Parathyroid adenoma (tissue), 2 donors: ENCODE results near the gene SRGAP3.

Source experiments
- H2AFZ ChIP-seq: fragments of 300-600 bp; sonication (generic); one replicate; pipeline ENCODE4 v1.7.0; 2017; ENCODE audit warnings: antibody characterized with exemption, mild to moderate bottlenecking
- H3K27ac ChIP-seq: fragments of 300-600 bp; sonication (generic); one replicate; pipeline ENCODE4 v1.7.0; 2017
- H3K27me3 ChIP-seq: fragments of 300-600 bp; sonication (generic); one replicate; pipeline ENCODE4 v1.7.0; 2017; ENCODE audit warnings: low read length; ENCODE audit not compliant: control insufficient read depth, insufficient read depth
- H3K36me3 ChIP-seq: fragments of 300-600 bp; sonication (generic); one replicate; pipeline ENCODE4 v1.7.0; 2017; ENCODE audit warnings: low read length; ENCODE audit not compliant: control insufficient read depth, insufficient read depth
- H3K4me1 ChIP-seq: fragments of 300-600 bp; sonication (generic); one replicate; pipeline ENCODE4 v1.7.0; 2017; ENCODE audit warnings: control low read depth
- H3K4me2 ChIP-seq: fragments of 300-600 bp; sonication (generic); one replicate; pipeline ENCODE4 v1.7.0; 2017; ENCODE audit warnings: low read length
- H3K4me3 ChIP-seq: fragments of 300-600 bp; sonication (generic); one replicate; pipeline ENCODE4 v1.7.0; 2017; ENCODE audit warnings: low read depth, low read length
- H3K79me2 ChIP-seq: fragments of 300-600 bp; sonication (generic); one replicate; pipeline ENCODE4 v1.7.0; 2017; ENCODE audit warnings: control low read depth
- H3K9ac ChIP-seq: fragments of 300-600 bp; sonication (generic); one replicate; pipeline ENCODE4 v1.7.0; 2017; ENCODE audit warnings: mild to moderate bottlenecking
- H3K9me3 ChIP-seq: fragments of 300-600 bp; sonication (generic); one replicate; pipeline ENCODE4 v1.7.0; 2017; ENCODE audit warnings: low read length; ENCODE audit not compliant: control insufficient read depth
- TF ChIP-seq, protein P1 (sequence below): fragments of 300-600 bp; sonication (generic); IDR thresholded peaks from one replicate; pipeline ENCODE4 v1.7.0; 2017; ENCODE audit warnings: antibody characterized with exemption, mild to moderate bottlenecking
- donor health status: primary hyperparathyroidism.

The SRGAP3 gene

DNA sequence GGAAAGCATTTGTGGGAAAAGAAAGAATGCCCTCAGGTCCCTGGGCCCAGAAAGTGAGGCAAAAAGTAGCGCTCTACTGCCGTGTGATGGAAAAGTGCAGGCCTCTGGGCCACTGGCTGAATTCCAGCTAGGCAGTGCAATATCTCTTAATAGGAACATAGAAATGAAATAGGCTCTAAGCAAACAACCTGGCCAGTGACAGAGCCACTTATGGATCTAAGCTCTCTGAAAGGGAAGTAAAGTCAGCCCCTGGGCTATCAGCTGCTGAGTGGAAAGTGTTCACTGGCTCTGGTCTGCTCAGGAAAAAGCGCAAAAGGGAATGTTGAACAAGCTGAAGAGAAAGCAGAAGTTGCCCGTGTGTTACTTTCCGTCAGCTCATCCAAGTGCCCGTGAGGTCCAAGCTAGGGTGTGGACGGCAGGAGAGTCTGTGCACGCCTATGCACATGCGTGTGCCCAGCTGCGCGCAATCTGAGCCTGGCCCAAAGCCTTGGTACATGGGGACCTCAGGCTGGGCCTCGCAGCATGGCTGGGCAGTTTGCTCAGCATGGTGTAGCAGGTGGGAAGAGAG is 212.2 kb downstream of the SRGAP3 start:
- no peak overlapping the region for H3K4me2 ChIP-seq
- no peak overlapping the region for H3K9ac ChIP-seq
- TF ChIP-seq, protein P1, sequence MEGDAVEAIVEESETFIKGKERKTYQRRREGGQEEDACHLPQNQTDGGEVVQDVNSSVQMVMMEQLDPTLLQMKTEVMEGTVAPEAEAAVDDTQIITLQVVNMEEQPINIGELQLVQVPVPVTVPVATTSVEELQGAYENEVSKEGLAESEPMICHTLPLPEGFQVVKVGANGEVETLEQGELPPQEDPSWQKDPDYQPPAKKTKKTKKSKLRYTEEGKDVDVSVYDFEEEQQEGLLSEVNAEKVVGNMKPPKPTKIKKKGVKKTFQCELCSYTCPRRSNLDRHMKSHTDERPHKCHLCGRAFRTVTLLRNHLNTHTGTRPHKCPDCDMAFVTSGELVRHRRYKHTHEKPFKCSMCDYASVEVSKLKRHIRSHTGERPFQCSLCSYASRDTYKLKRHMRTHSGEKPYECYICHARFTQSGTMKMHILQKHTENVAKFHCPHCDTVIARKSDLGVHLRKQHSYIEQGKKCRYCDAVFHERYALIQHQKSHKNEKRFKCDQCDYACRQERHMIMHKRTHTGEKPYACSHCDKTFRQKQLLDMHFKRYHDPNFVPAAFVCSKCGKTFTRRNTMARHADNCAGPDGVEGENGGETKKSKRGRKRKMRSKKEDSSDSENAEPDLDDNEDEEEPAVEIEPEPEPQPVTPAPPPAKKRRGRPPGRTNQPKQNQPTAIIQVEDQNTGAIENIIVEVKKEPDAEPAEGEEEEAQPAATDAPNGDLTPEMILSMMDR, result no peak
- H3K9me3 ChIP-seq, result no peaks in the 10 kb centered on the region
- no peak overlapping the region for H2AFZ ChIP-seq
- H3K4me1 ChIP-seq, result no peaks in the 10 kb centered on the region
- H3K27ac ChIP-seq, result no peak overlapping the region
- no peak overlapping the region for H3K4me3 ChIP-seq
- H3K36me3 ChIP-seq, result no peaks in the 10 kb centered on the region
- H3K27me3 ChIP-seq, result no peaks in the 10 kb centered on the region
- H3K79me2 ChIP-seq, result no peaks in the 10 kb centered on the region

GRCh38 chr3:9036404-9037131 is 212.9 kb downstream of the SRGAP3 start:
- no peaks in the 10 kb centered on the region for H3K4me1 ChIP-seq
- H3K79me2 ChIP-seq, result no peaks in the 10 kb centered on the region
- no peak overlapping the region for H3K4me2 ChIP-seq
- no peak overlapping the region for H3K27ac ChIP-seq
- no peaks in the 10 kb centered on the region for H3K27me3 ChIP-seq
- H3K4me3 ChIP-seq, result no peak overlapping the region
- no peaks in the 10 kb centered on the region for H3K9me3 ChIP-seq
- H3K36me3 ChIP-seq, result no peaks in the 10 kb centered on the region
- H2AFZ ChIP-seq, result no peak overlapping the region
- H3K9ac ChIP-seq, result no peak overlapping the region
- TF ChIP-seq, protein P1, result no peak

- H3K27ac ChIP-seq, result no peak overlapping the region
- no peaks in the 10 kb centered on the region for H3K36me3 ChIP-seq
- no peak overlapping the region for H2AFZ ChIP-seq
- H3K9me3 ChIP-seq, result no peaks in the 10 kb centered on the region
- TF ChIP-seq, protein P1, result no peak
- H3K27me3 ChIP-seq, result no peaks in the 10 kb centered on the region
- no peak overlapping the region for H3K9ac ChIP-seq
- no peak overlapping the region for H3K4me3 ChIP-seq
- no peaks in the 10 kb centered on the region for H3K79me2 ChIP-seq
- no peaks in the 10 kb centered on the region for H3K4me1 ChIP-seq
- no peak overlapping the region for H3K4me2 ChIP-seq
These were observed 213.5 kb downstream of the SRGAP3 start for GRCh38 chr3:9035961-9036360.

- H3K27me3 ChIP-seq, result no peaks in the 10 kb centered on the region
These were observed 214.0 kb downstream of the SRGAP3 start for GRCh38 chr3:9035473-9035872.

More at GRCh38 chr3:9035473-9035872, 214.0 kb downstream of the SRGAP3 start:
- no peaks in the 10 kb centered on the region for H3K4me1 ChIP-seq
- no peak overlapping the region for H3K27ac ChIP-seq
- TF ChIP-seq, protein P1, result no peak
- H3K79me2 ChIP-seq, result no peaks in the 10 kb centered on the region
- no peaks in the 10 kb centered on the region for H3K36me3 ChIP-seq
- no peak overlapping the region for H3K9ac ChIP-seq
- no peak overlapping the region for H3K4me3 ChIP-seq
- no peaks in the 10 kb centered on the region for H3K9me3 ChIP-seq
- no peak overlapping the region for H3K4me2 ChIP-seq
- H2AFZ ChIP-seq, result no peak overlapping the region
